GM12864 (cell line): ENCODE results near the gene ASCC3.

Experiments used
- DNase-seq: peaks from one replicate; pipeline ENCODE4 v3.0.0-alpha.2; 2011; ENCODE audit warnings: low read depth
- H3K4me3 ChIP-seq: 2 replicates; pipeline ENCODE4 v1.5.1; 2011; ENCODE audit warnings: mild to moderate bottlenecking, low read depth, low read length, control low read depth
- TF ChIP-seq, protein P1 (sequence below): IDR thresholded peaks from 2 replicates; pipeline ENCODE4 v1.5.1; 2011; ENCODE audit warnings: low read depth, mild to moderate bottlenecking, moderate library complexity, low read length, control low read depth, inconsistent platforms; ENCODE audit errors: missing control alignments

The ASCC3 gene

DNA sequence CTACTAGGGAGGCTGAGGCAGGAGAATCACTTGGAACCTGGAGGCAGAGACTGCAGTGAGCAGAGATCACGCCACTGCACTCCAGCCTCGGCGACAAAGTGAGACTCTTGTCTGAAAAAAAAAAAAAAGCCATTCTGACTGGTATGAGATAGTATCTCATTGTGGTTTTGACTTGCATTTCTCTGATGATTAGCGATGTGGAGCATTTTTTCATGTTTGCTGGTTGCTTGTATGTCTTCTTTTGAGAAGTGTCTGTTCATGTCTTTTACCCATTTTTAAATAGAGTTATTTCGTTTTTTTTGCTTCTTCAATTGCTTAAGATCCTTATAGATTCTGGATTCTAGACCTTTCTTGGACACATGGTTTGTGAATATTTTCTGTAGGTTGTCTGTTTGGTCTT lies 312.9 kb downstream of the ASCC3 start:
- H3K4me3 ChIP-seq: no peak overlapping the region
- TF ChIP-seq, protein P1, sequence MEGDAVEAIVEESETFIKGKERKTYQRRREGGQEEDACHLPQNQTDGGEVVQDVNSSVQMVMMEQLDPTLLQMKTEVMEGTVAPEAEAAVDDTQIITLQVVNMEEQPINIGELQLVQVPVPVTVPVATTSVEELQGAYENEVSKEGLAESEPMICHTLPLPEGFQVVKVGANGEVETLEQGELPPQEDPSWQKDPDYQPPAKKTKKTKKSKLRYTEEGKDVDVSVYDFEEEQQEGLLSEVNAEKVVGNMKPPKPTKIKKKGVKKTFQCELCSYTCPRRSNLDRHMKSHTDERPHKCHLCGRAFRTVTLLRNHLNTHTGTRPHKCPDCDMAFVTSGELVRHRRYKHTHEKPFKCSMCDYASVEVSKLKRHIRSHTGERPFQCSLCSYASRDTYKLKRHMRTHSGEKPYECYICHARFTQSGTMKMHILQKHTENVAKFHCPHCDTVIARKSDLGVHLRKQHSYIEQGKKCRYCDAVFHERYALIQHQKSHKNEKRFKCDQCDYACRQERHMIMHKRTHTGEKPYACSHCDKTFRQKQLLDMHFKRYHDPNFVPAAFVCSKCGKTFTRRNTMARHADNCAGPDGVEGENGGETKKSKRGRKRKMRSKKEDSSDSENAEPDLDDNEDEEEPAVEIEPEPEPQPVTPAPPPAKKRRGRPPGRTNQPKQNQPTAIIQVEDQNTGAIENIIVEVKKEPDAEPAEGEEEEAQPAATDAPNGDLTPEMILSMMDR: no peak
- no peak for DNase-seq

DNA sequence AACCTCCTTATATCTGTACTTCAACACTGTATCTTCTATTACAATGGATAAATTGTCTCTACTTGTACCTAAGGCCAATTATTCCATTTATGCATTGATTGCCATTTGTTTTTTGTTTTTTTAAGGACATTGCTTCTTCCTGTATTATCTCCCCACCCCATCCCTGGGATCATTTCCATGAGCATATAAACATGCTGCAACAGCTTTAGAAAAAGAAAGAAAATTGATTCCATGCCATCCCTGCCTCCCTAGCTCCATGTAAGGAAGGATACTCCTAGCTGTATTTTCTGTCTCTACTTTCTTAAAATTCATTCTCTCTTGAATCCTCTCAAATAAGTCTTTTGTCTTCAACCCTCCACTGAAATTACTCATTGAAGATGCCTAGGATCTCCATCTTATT lies 314.6 kb downstream of the ASCC3 start:
- H3K4me3 ChIP-seq: no peak overlapping the region
- DNase-seq: no peak
- TF ChIP-seq, protein P1: no peak

DNA sequence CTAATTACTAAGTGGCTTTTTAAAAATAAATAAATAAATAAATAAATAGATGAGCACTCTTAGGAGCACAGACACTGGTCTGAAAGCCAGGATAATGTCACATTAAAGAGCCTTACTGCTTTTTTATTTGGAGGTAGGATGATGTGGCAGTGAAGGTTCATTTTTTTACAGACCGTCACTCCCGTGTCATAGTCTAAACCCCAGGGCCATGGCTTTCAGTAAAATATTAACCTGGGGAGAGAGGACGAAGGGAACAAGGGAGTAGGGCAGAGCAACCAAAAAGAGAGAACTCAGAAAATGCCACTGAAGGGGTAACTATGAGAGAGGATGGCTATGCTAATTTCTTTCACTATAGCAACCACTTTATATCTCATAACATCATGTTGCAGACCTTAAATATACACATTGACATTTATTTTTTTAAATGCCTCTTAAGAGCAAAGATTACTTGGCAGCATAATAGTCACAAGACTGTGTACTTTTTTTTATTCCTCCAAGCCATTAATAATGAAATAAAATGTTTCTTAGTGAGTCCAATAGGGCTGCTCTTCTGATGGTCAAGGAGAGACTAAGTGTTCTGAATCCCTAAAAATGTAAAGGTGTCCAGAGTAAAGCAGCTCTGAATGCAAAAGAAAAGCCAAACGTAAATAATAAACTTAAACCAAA lies 315.6 kb downstream of the ASCC3 start:
- H3K4me3 ChIP-seq: no peak overlapping the region
- TF ChIP-seq, protein P1: no peak
- DNase-seq: no peak

DNA sequence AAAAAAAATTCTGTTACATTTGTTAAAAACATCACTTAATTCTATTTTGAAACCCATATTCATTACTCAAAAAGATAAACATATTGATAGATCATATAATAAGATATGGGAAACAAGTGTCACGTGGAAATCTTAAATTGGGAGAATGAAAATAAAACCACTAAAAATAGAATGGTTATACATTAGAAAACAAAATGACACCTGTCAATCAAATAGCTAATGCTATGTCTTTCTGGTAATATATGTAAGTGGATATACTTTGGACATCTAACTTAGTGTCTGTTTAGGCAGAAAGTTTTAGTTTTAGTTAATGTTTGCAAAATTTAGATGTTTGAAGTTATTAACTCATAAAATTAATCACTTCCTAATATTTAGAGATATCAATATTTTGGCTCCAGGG lies 321.3 kb downstream of the ASCC3 start:
- no peak overlapping the region for H3K4me3 ChIP-seq
- TF ChIP-seq, protein P1: no peak
- no peak for DNase-seq

DNA sequence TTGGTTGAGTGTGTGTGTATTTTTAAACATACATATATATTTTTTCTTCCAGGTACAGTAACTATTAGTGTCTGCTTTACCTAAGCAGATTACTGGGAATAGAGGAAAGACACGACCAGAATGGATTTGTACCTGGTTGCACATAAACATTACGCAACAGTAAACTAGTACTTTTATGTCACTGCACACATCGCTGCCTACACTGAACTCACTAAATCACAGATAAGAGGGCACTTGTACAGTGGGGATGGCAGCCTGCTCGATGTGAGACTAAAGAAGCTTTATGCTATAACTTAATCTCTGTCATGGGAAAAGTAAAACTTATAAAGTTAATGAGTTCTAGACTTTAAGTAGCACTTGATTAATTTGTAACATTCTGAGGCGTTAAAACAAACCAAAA lies 326.9 kb downstream of the ASCC3 start:
- TF ChIP-seq, protein P1: no peak
- no peak for DNase-seq
- H3K4me3 ChIP-seq: no peak overlapping the region

GRCh38 chr6:100553243-100553642 lies 327.9 kb downstream of the ASCC3 start:
- H3K4me3 ChIP-seq: no peak overlapping the region
- TF ChIP-seq, protein P1: no peak
- DNase-seq: no peak
